ENCODE data around the gene KIF26A. TPM values are rescaled to one million over a fixed set of nuclear protein-coding genes. Genes with fewer than 3 reads are reported as not detected.

Gene KIF26A
- total RNA-seq, 4 donors from 2014 or later = 3.7 to 5.3 (median 4.5) TPM

DNA sequence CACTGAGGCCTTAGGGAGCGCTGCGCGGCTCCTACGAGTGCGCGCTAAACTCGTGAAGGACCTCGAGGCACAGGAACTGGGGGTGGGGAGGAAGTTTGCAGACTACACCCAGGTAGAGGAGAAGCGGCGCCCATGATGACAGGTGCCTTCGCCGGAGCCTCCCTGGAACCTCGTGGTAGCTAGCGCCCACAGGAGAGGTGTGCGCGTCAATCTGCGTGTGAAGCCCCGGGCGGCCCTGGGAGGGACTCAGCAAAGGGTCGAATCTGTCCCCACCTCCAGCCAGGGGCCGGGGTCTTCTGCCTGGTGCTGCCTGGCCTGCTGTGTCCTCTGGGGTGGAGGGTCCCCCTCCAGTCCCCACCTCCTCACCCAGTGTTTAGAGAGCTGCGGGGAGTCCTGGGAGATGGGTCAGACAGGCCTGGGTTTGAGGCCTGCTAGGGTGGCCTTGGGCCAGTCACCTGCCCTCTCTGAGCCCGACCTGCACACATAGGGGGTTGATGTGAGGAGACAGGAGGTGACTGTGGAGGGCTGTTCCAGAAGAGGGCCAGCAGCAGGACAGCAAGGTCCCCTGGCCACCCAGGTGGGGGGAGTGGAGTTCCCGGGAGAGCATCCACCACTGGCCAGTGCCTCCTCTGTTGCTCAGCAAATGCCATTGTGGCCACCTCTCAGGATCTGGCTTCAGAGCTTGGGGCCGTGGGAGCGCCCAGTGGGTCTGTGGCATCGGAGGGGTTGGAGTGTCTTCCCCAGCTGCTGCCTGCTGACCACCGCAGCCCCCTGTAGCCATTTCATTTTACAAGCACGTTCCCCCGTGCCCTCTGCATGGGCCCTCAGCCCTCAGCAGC, 20.2 kb upstream of the KIF26A start:
- H3K4me3 ChIP-seq (ENCODE audit: low read depth, poor library complexity, severe bottlenecking) = peak overlapping the region; percentile 3
- 46 to 69% methylated on average over 12 to 27 of the region's 30 CpGs for WGBS, 2 donors
- peak in 1 of 2 donors; percentile 81 for DNase-seq (ENCODE audit: low spot score in 2 of 2)
- intact Hi-C loops (cut with DNase I; ENCODE audit: low total_unique reads) = no loop called here
- no peak for TF ChIP-seq POLR2A (IDR thresholded peaks at IDR 0.05)
- TF ChIP-seq, protein P1, sequence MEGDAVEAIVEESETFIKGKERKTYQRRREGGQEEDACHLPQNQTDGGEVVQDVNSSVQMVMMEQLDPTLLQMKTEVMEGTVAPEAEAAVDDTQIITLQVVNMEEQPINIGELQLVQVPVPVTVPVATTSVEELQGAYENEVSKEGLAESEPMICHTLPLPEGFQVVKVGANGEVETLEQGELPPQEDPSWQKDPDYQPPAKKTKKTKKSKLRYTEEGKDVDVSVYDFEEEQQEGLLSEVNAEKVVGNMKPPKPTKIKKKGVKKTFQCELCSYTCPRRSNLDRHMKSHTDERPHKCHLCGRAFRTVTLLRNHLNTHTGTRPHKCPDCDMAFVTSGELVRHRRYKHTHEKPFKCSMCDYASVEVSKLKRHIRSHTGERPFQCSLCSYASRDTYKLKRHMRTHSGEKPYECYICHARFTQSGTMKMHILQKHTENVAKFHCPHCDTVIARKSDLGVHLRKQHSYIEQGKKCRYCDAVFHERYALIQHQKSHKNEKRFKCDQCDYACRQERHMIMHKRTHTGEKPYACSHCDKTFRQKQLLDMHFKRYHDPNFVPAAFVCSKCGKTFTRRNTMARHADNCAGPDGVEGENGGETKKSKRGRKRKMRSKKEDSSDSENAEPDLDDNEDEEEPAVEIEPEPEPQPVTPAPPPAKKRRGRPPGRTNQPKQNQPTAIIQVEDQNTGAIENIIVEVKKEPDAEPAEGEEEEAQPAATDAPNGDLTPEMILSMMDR (IDR thresholded peaks at IDR 0.05) = no peak

DNA sequence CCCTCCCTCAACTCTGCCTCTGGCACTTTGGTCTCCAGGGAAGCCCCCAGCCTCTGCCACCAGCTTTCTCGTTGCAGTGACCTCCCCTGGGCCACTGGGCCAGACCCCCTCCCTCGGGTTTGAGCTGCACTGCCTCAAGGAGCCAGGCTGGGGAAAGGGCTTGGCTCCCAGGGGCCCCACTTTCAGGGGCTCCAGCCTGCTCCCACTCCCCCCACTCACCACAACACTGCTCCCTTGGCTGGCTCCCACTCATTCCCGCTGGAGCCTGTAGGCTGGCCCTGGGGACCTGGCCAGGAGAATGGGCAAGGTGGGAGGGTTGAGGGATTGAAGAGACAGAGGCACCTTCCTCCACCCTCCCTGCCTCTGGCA, 19.3 kb upstream of the KIF26A start:
- 64 to 74% methylated on average over 2 to 3 of the region's 3 CpGs for WGBS, 2 donors
- no peak overlapping the region for H3K4me3 ChIP-seq (ENCODE audit: low read depth, poor library complexity, severe bottlenecking)
- peak in 1 of 2 donors; percentile 82 for DNase-seq (ENCODE audit: low spot score in 2 of 2)
- intact Hi-C loops (cut with DNase I; ENCODE audit: low total_unique reads) = no loop called here
- TF ChIP-seq, protein P1 (IDR thresholded peaks at IDR 0.05) = no peak
- no peak for TF ChIP-seq POLR2A (IDR thresholded peaks at IDR 0.05)

DNA sequence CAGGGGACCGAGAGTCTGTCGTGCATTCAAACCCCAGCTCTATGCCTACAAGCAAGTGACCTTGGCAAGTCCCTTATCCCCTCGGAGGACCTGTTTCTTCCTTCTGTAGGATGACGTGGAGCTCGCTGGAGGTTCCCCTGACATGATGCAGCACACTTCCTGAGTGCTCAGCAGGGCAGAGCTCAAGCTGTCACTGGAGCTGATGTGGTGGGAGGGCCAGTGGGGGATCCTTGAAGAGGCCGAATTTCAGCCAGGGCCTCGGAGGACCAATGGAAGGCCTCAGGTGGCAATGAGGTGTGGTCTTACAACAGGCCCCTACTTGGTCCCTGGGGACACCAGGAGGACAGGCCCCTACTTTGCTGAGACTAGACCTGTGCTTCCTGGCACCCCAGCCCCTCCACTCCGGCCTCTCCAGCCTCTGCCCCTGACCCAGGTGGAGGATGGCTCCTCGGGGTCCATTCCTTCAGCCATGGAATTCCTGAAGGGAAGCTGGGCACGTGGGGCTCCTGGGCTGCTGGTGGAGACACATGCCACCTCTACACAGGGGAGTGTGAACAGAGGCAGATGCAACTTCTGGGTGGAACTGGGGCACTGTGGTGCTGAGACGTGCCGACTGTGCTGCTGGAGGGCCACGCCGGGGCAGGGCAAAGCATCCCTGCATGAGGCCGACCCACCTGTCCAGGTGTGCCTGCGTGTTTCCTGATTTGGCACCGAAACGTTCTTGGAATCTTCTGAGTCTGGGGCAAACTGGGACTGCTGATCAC, 18.7 kb upstream of the KIF26A start:
- TF ChIP-seq POLR2A (IDR thresholded peaks at IDR 0.05) = no peak
- TF ChIP-seq, protein P1 (IDR thresholded peaks at IDR 0.05) = no peak
- WGBS, 2 donors = 58 to 69% methylated on average over 18 of the region's 18 CpGs

DNA sequence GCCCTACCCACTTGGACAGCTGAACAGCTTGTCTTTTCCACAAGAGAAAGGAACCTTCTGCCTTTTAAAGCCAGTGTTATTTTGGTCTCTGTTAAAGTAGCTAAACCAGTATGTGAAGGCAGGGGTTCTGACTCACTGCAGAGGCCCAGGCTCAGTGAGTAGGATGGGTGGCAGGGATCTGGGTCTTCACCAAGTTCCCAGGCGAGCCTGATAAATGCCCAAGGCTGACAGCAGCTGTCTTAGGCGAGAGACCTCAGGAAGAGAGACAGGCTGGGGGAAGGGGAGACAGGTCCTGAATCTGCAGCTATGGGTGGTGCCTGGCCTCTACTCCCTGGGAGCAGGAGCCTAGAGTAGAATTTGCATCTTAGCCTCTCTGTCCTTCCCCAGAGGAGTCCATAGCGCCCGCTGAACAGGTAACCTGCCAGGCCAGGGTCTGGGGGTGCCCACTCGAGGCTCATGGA, 18.1 kb upstream of the KIF26A start:
- intact Hi-C loops (cut with DNase I; ENCODE audit: low total_unique reads) = no loop called here
- H3K4me3 ChIP-seq (ENCODE audit: low read depth, poor library complexity, severe bottlenecking) = no peak overlapping the region
- 70 to 72% methylated on average over 5 of the region's 5 CpGs for WGBS, 2 donors
- DNase-seq (ENCODE audit: low spot score in 2 of 2) = peak in 1 of 2 donors; percentile 74
- no peak for TF ChIP-seq POLR2A (IDR thresholded peaks at IDR 0.05)
- TF ChIP-seq, protein P1 (IDR thresholded peaks at IDR 0.05) = no peak

More for the DNA sequence above, 18.7 kb upstream of the KIF26A start:
- peak in 1 of 2 donors; percentile 80 for DNase-seq (ENCODE audit: low spot score in 2 of 2)
- no peak overlapping the region for H3K4me3 ChIP-seq (ENCODE audit: low read depth, poor library complexity, severe bottlenecking)
- intact Hi-C loops (cut with DNase I; ENCODE audit: low total_unique reads) = no loop called here

DNA sequence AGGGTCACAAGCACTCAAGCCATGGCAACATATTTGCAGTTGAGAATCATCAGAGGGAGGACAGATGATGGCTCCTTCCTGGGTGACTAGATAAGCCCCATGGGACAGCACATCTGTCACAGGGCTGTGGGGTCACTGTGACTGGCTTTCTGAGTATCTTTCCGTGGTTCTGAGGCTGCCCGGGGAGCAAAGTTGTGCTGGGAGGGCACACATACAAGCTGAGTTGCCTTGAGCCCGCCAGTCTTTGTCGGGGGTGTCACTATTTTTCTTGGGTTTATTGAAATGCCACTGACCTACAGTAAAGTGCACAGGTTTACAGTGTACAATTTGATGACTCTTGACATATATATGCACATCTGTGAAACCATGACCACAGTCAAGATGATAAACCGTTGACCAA, 17.2 kb upstream of the KIF26A start:
- TF ChIP-seq POLR2A (IDR thresholded peaks at IDR 0.05) = no peak
- TF ChIP-seq, protein P1 (IDR thresholded peaks at IDR 0.05) = no peak
- intact Hi-C loops (cut with DNase I; ENCODE audit: low total_unique reads) = no loop called here
- H3K4me3 ChIP-seq (ENCODE audit: low read depth, poor library complexity, severe bottlenecking) = no peak overlapping the region
- WGBS, 2 donors = 82 to 86% methylated on average over 5 of the region's 5 CpGs
- no peak for DNase-seq (ENCODE audit: low spot score in 2 of 2)

Measured in lower leg skin (tissue), 4 donors.